ENCODE measurements around the gene DUSP19. TPM values are rescaled to one million over a fixed set of nuclear protein-coding genes. Genes with fewer than 3 reads are reported as not detected.

The DUSP19 gene
- total and polyA plus RNA-seq, 2 of the 13 experiments (the other 11 are each of a cell fraction or from before 2014, with no cell fraction given): 1.3 to 1.9 TPM

DNA sequence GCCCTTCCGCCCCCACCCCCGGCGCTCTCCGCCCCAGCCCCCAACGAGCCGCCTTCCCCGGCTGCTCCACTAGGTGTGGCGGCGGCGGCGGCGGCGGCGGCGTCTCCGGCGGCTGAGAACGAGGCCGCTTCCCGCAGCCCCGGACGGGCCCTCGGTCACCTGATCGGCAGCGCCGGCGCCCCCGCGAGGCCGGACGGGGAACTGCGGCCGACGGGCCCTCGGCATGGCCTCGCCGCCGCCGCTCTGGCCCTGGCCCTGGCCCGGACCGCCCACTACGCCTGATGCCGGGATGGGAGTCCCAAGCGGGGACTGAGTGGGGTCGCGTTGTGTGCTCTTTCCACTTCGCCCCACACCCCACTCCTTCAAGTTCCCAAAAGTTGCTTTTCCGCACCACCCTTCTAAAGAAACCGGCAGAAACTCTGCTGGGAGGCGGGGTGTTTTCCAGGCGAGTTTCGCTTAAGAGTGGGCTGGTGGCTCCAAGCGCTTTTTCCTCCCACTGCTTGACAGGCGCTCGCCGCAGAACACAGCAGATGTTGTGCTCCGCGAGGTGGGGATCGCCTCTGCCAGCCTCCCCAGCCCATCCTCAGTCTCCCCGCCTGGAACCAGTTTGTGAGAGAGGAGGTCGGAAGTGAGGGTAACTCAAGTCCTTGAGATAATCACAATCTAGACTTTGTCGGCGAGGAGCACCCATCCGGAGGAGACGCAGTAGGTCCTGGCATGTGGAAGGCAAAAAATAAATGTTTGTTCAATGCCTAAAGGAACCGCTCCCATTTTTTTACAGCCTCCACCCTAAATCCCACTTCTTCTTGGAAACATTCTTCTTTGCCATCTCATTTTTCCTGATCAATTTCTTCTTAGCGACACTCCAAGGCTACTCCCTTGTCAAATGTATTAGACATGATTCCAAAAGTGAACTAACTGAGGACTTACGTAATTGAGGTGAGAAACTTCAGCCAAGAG is 39.9 kb upstream of the DUSP19 start, which contains the start of gene NCKAP1 (continued):
- TF ChIP-seq TOE1 (CRISPR knock-in tag; IDR thresholded peaks at IDR 0.05): no peak
- TF ChIP-seq ZNF629 (CRISPR knock-in tag; conservative IDR thresholded peaks at IDR 0.05): peak; percentile 34; the same call in 1 of the 2 replicates
- TF ChIP-seq MIER3 (CRISPR knock-in tag; IDR thresholded peaks at IDR 0.05; ENCODE audit: borderline replicate concordance): 0 out of 2 replicates have a peak, but pooled peaks have one; percentile 45
- TF ChIP-seq, protein P1, sequence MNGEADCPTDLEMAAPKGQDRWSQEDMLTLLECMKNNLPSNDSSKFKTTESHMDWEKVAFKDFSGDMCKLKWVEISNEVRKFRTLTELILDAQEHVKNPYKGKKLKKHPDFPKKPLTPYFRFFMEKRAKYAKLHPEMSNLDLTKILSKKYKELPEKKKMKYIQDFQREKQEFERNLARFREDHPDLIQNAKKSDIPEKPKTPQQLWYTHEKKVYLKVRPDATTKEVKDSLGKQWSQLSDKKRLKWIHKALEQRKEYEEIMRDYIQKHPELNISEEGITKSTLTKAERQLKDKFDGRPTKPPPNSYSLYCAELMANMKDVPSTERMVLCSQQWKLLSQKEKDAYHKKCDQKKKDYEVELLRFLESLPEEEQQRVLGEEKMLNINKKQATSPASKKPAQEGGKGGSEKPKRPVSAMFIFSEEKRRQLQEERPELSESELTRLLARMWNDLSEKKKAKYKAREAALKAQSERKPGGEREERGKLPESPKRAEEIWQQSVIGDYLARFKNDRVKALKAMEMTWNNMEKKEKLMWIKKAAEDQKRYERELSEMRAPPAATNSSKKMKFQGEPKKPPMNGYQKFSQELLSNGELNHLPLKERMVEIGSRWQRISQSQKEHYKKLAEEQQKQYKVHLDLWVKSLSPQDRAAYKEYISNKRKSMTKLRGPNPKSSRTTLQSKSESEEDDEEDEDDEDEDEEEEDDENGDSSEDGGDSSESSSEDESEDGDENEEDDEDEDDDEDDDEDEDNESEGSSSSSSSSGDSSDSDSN (CRISPR knock-in tag; IDR thresholded peaks at IDR 0.05): peak; percentile 86
- TF ChIP-seq PCBP1 (IDR thresholded peaks at IDR 0.05; ENCODE audit: borderline replicate concordance, low read depth, low read length): no peak
- 0 out of 2 replicates have a peak, but pooled peaks have one; percentile 19 for TF ChIP-seq ZNF547 (CRISPR knock-in tag; IDR thresholded peaks at IDR 0.05)
- TF ChIP-seq ZNF572 (CRISPR knock-in tag; IDR thresholded peaks at IDR 0.05): no peak
- TF ChIP-seq, protein P2, sequence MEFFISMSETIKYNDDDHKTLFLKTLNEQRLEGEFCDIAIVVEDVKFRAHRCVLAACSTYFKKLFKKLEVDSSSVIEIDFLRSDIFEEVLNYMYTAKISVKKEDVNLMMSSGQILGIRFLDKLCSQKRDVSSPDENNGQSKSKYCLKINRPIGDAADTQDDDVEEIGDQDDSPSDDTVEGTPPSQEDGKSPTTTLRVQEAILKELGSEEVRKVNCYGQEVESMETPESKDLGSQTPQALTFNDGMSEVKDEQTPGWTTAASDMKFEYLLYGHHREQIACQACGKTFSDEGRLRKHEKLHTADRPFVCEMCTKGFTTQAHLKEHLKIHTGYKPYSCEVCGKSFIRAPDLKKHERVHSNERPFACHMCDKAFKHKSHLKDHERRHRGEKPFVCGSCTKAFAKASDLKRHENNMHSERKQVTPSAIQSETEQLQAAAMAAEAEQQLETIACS (CRISPR knock-in tag; IDR thresholded peaks at IDR 0.05): peak; percentile 42; the same call in 1 of the 2 replicates
- TF ChIP-seq, protein P3, sequence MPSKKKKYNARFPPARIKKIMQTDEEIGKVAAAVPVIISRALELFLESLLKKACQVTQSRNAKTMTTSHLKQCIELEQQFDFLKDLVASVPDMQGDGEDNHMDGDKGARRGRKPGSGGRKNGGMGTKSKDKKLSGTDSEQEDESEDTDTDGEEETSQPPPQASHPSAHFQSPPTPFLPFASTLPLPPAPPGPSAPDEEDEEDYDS (CRISPR knock-in tag; IDR thresholded peaks at IDR 0.05): no peak
- peak; percentile 79 for TF ChIP-seq BHLHE40 (IDR thresholded peaks at IDR 0.05; ENCODE audit: low read length)
- no peak for TF ChIP-seq CCAR2 (optimal IDR thresholded peaks at IDR 0.05; ENCODE audit: low read depth, low read length)
- peak; percentile 70 for TF ChIP-seq HNRNPK (IDR thresholded peaks at IDR 0.05; ENCODE audit: low read depth, low read length, poor library complexity, severe bottlenecking)
- no peak for TF ChIP-seq ZSCAN22 (CRISPR knock-in tag; IDR thresholded peaks at IDR 0.05)
- no peak; the same call in 1 of the 2 replicates for TF ChIP-seq ZNF724P (CRISPR knock-in tag; IDR thresholded peaks at IDR 0.05; ENCODE audit: borderline replicate concordance)
- TF ChIP-seq ZNF616 (CRISPR knock-in tag; IDR thresholded peaks at IDR 0.05; ENCODE audit: low read depth): no peak
- TF ChIP-seq, protein P4, sequence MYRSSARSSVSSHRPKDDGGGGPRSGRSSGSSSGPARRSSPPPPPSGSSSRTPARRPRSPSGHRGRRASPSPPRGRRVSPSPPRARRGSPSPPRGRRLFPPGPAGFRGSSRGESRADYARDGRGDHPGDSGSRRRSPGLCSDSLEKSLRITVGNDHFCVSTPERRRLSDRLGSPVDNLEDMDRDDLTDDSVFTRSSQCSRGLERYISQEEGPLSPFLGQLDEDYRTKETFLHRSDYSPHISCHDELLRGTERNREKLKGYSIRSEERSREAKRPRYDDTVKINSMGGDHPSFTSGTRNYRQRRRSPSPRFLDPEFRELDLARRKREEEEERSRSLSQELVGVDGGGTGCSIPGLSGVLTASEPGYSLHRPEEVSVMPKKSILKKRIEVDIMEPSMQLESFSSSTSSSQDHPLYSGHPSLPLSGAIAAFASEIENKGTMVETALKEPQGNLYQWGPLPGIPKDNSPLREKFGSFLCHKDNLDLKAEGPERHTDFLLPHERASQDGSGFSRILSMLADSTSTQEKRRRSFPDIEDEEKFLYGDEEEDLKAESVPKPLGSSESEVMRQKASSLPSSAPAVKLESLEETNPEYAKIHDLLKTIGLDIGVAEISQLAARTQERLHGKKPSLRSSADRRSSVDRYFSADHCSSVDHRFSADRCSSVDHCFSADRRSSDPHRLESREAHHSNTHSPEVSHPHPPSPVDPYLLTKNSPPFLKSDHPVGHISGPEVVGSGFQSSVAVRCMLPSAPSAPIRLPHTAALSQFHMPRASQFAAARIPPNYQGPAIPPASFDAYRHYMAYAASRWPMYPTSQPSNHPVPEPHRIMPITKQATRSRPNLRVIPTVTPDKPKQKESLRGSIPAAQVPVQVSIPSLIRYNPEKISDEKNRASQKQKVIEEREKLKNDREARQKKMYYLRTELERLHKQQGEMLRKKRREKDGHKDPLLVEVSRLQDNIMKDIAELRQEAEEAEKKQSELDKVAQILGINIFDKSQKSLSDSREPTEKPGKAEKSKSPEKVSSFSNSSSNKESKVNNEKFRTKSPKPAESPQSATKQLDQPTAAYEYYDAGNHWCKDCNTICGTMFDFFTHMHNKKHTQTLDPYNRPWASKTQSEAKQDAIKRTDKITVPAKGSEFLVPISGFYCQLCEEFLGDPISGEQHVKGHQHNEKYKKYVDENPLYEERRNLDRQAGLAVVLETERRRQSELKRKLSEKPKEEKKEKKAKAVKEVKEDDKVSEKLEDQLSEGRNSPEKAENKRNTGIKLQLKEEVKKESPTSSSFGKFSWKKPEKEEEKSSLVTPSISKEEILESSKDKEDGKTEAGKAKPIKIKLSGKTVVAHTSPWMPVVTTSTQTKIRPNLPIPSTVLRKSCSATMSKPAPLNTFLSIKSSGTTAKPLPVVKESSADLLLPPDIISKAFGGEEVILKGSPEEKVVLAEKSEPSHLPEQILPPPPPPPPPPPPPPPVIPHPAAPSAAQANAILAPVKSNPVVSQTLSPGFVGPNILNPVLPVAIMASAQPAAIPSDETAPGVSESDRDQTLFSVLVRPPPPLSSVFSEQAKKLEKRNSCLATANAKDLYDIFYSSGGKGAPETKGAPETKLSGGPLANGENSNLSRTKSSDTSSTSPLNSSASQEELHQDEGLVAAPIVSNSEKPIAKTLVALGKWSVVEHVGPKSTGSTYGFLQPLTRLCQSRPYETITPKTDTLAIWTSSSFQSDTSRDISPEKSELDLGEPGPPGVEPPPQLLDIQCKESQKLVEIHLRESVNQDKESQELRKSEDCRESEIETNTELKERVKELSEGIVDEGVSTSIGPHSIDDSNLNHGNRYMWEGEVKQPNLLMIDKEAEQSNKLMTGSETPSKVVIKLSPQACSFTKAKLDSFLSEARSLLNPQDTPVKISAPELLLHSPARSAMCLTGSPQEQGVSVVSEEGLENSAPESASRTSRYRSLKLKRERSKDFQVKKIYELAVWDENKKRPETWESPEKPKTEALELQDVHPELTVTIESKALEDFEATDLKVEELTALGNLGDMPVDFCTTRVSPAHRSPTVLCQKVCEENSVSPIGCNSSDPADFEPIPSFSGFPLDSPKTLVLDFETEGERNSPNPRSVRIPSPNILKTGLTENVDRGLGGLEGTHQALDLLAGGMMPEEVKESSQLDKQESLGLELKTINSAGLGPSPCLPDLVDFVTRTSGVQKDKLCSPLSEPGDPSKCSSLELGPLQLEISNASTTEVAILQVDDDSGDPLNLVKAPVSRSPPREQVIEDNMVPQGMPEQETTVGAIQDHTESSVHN (CRISPR knock-in tag; IDR thresholded peaks at IDR 0.05): 0 out of 2 replicates have a peak, but pooled peaks have one; percentile 54
